PC-9 (cell line): ENCODE data around the gene ADGRA3. TPM values are rescaled to one million over a fixed set of nuclear protein-coding genes. Genes with fewer than 3 reads are reported as not detected.

Source experiments
- BruUV-seq: library from RNA; stranded (reverse); fragments of 400-500 nt; replicated peaks from 2 replicates; lab custom pipeline; 2021; lab: Mats Ljungman, UMichigan
- CTCF ChIA-PET: fragments of 300-600 bp; sonication (Branson Sonifier 250); formaldehyde crosslinking; loops from one replicate; lab custom pipeline; 2022; ENCODE audit warnings: antibody characterized with exemption; lab: Charles Lee
- POLR2A ChIA-PET: fragments of 300-600 bp; sonication (Branson Sonifier 250); formaldehyde crosslinking; loops from one replicate; lab custom pipeline; 2022; ENCODE audit warnings: antibody characterized with exemption; ENCODE audit not compliant: unreplicated experiment; lab: Charles Lee
- DNase-seq, 2 experiments: peaks; one replicate each; pipeline versions ENCODE4 v3.0.0 to v3.0.0-alpha.2; 2015 to 2022; ENCODE audit warnings: mixed read lengths in 1 of 2
- H2AFZ ChIP-seq: fragments of 200-600 bp; sonication (generic); 2 replicates; pipeline ENCODE4 v1.8.1; 2017; ENCODE audit warnings: antibody characterized with exemption
- H3F3A ChIP-seq: fragments of 200-600 bp; sonication (generic); 2 replicates; pipeline ENCODE4 v1.8.1; 2017; ENCODE audit warnings: antibody characterized with exemption, mild to moderate bottlenecking, low read depth; ENCODE audit not compliant: insufficient read depth
- H3K27ac ChIP-seq: fragments of 200-600 bp; sonication (generic); 2 replicates; pipeline ENCODE4 v1.6.1; 2016; ENCODE audit warnings: mixed run types
- H3K27me3 ChIP-seq: fragments of 200-600 bp; sonication (generic); 2 replicates; pipeline ENCODE4 v1.6.1; 2016; ENCODE audit warnings: low read depth, mixed run types; ENCODE audit not compliant: insufficient read depth
- H3K36me3 ChIP-seq: fragments of 200-600 bp; sonication (generic); 2 replicates; pipeline ENCODE4 v1.6.1; 2016; ENCODE audit warnings: low read depth, mixed run types
- H3K4me1 ChIP-seq: fragments of 200-600 bp; sonication (generic); replicated peaks from 2 replicates; pipeline ENCODE4 v1.6.1; 2016; ENCODE audit warnings: mixed run types; ENCODE audit not compliant: insufficient read depth
- H3K4me2 ChIP-seq: fragments of 200-600 bp; sonication (generic); 2 replicates; pipeline ENCODE4 v1.6.1; 2017; ENCODE audit warnings: mixed run types
- H3K4me3 ChIP-seq: fragments of 200-600 bp; sonication (generic); 2 replicates; pipeline ENCODE4 v1.6.1; 2016; ENCODE audit warnings: mixed run types
- H3K79me2 ChIP-seq: fragments of 200-600 bp; sonication (generic); 2 replicates; pipeline ENCODE4 v1.6.1; 2017; ENCODE audit warnings: low read depth, mixed run types
- H3K9me2 ChIP-seq: fragments of 200-600 bp; sonication (generic); 2 replicates; pipeline ENCODE4 v1.8.1; 2017; ENCODE audit warnings: mild to moderate bottlenecking; ENCODE audit not compliant: insufficient read depth
- H3K9me3 ChIP-seq: fragments of 200-600 bp; sonication (generic); 2 replicates; pipeline ENCODE4 v1.8.1; 2016; ENCODE audit warnings: low read depth; ENCODE audit not compliant: insufficient read depth
- H4K20me1 ChIP-seq: fragments of 200-600 bp; sonication (generic); 2 replicates; pipeline ENCODE4 v1.8.1; 2017; ENCODE audit not compliant: insufficient read depth
- CTCF ChIP-seq: fragments of 200-600 bp; sonication (generic); conservative IDR thresholded peaks from 2 replicates; pipeline ENCODE4 v1.6.1; 2017; ENCODE audit warnings: mixed run types, antibody characterized with exemption, mild to moderate bottlenecking, moderate library complexity
- EZH2 ChIP-seq: fragments of 200-600 bp; sonication (generic); IDR thresholded peaks from 2 replicates; pipeline ENCODE4 v1.8.0; 2017; ENCODE audit warnings: antibody characterized with exemption, low read depth
- intact Hi-C: fragments of 100-400 bp; cut with micrococcal nuclease; formaldehyde crosslinking; loops from one replicate; pipeline ENCODE4 v1.10.0; 2022; ENCODE audit not compliant: unreplicated experiment
- total RNA-seq: library from RNA; stranded (reverse); gene quantifications from 2 replicates; pipeline ENCODE4 v1.2.3, GENCODE V29; 2021

The ADGRA3 gene
- total RNA-seq, 1 experiment from 2014 or later = 40.5 TPM

GRCh38 chr4:22414833-22415232 is 101.0 kb downstream of the ADGRA3 start:
- no peaks in the 10 kb centered on the region for H3F3A ChIP-seq
- POLR2A ChIA-PET = no interaction called here

GRCh38 chr4:22413471-22413870 is 102.4 kb downstream of the ADGRA3 start:
- Histone ChIP-seq H3K4me2 (no peak overlapping the region), H3K9me3 (no peaks in the 10 kb centered on the region), H3K4me1 (no peaks in the 10 kb centered on the region), H3K36me3 (no peaks in the 10 kb centered on the region), H3K27ac (no peak overlapping the region), H3K27me3 (no peaks in the 10 kb centered on the region), H3F3A (no peaks in the 10 kb centered on the region), H2AFZ (no peak overlapping the region), H3K4me3 (no peak overlapping the region), H3K9me2 (no peaks in the 10 kb centered on the region), H4K20me1 (no peaks in the 10 kb centered on the region), H3K79me2 (no peaks in the 10 kb centered on the region)
- ChIA-PET POLR2A (no interaction called here), CTCF (no interaction called here)
- TF ChIP-seq EZH2 (no peak), CTCF (no peak)
- BruUV-seq = no TSS peak
- DNase-seq = no peak
- intact Hi-C loops = no loop called here

More at GRCh38 chr4:22414833-22415232, 101.0 kb downstream of the ADGRA3 start:
- Histone ChIP-seq H3K36me3 (no peaks in the 10 kb centered on the region), H4K20me1 (no peaks in the 10 kb centered on the region), H3K4me3 (no peak overlapping the region), H3K4me2 (no peak overlapping the region), H3K9me2 (no peaks in the 10 kb centered on the region), H2AFZ (no peak overlapping the region), H3K27me3 (no peaks in the 10 kb centered on the region), H3K9me3 (no peaks in the 10 kb centered on the region), H3K27ac (no peak overlapping the region), H3K4me1 (no peaks in the 10 kb centered on the region), H3K79me2 (no peaks in the 10 kb centered on the region)
- DNase-seq = no peak
- TF ChIP-seq CTCF (no peak), EZH2 (no peak)
- intact Hi-C loops = no loop called here
- CTCF ChIA-PET = no interaction called here
- no TSS peak for BruUV-seq

- H3F3A ChIP-seq = no peaks in the 10 kb centered on the region
- no peak overlapping the region for H3K4me2 ChIP-seq
- CTCF ChIA-PET = no interaction called here
- no peaks in the 10 kb centered on the region for H3K36me3 ChIP-seq
- H2AFZ ChIP-seq = no peak overlapping the region
- BruUV-seq = no TSS peak
- no peaks in the 10 kb centered on the region for H3K27me3 ChIP-seq
- H3K4me3 ChIP-seq = no peak overlapping the region
- TF ChIP-seq EZH2 (no peak), CTCF (no peak)
- POLR2A ChIA-PET = no interaction called here
- H3K4me1 ChIP-seq = no peaks in the 10 kb centered on the region
- H3K9me3 ChIP-seq = no peaks in the 10 kb centered on the region
- no peaks in the 10 kb centered on the region for H3K79me2 ChIP-seq
- H4K20me1 ChIP-seq = no peaks in the 10 kb centered on the region
- intact Hi-C loops = no loop called here
- DNase-seq = no peak
- no peak overlapping the region for H3K27ac ChIP-seq
- no peaks in the 10 kb centered on the region for H3K9me2 ChIP-seq
Observed at GRCh38 chr4:22412013-22412412, 103.9 kb downstream of the ADGRA3 start.
